GM20000 (cell line): ENCODE measurements around the gene GTF3C1.

Experiments used
- DNase-seq: peaks from one replicate; pipeline ENCODE4 v3.0.0; 2012; ENCODE audit warnings: low spot score
- CTCF ChIP-seq: IDR thresholded peaks from 2 replicates; pipeline ENCODE4 v1.5.1; 2012; ENCODE audit warnings: mild to moderate bottlenecking, control low read depth; ENCODE audit errors: extremely low read depth, missing control alignments

The GTF3C1 gene

GRCh38 chr16:27448532-27449433 lies 100.9 kb downstream of the GTF3C1 start:
- no peak for DNase-seq
- no peak for TF ChIP-seq CTCF

- no peak for TF ChIP-seq CTCF
- DNase-seq: no peak
These were observed 102.4 kb downstream of the GTF3C1 start for GRCh38 chr16:27447301-27447700.

- DNase-seq: no peak
- TF ChIP-seq CTCF: no peak
These were observed 103.0 kb downstream of the GTF3C1 start for GRCh38 chr16:27446721-27447120.

- TF ChIP-seq CTCF: no peak
- no peak for DNase-seq
These were observed 104.1 kb downstream of the GTF3C1 start for GRCh38 chr16:27445502-27446175.

- TF ChIP-seq CTCF: no peak
- no peak for DNase-seq
These were observed 105.2 kb downstream of the GTF3C1 start for GRCh38 chr16:27444470-27444869.

GRCh38 chr16:27444015-27444414 lies 105.7 kb downstream of the GTF3C1 start:
- no peak for TF ChIP-seq CTCF
- no peak for DNase-seq

GRCh38 chr16:27441998-27442397 lies 107.7 kb downstream of the GTF3C1 start:
- no peak for TF ChIP-seq CTCF
- no peak for DNase-seq
